WTC11 (cell line): ENCODE measurements around the gene ATXN7. TPM values are rescaled to one million over a fixed set of nuclear protein-coding genes. Genes with fewer than 3 reads are reported as not detected.

ENCODE experiments used
- ARID4B ChIP-seq: sonication (generic); formaldehyde crosslinking; IDR thresholded peaks from 2 replicates; pipeline ENCODE4 v1.8.0; 2023; ENCODE audit warnings: missing genetic modification reagents, mild to moderate bottlenecking, borderline replicate concordance
- ATF1 ChIP-seq: sonication (generic); formaldehyde crosslinking; IDR thresholded peaks from 2 replicates; pipeline ENCODE4 v1.8.1; 2023; ENCODE audit warnings: mild to moderate bottlenecking, moderate library complexity, missing genetic modification reagents
- GABPB1 ChIP-seq: sonication (generic); formaldehyde crosslinking; IDR thresholded peaks from 2 replicates; pipeline ENCODE4 v1.8.1; 2023; ENCODE audit warnings: mild to moderate bottlenecking, missing genetic modification reagents
- JAZF1 ChIP-seq: fragments of 250-450 bp; sonication (Bioruptor Pico); IDR thresholded peaks from 2 replicates; pipeline ENCODE4 v1.9.0; 2021; ENCODE audit warnings: moderate library complexity, mild to moderate bottlenecking, inconsistent platforms
- KAT7 ChIP-seq: sonication (generic); formaldehyde crosslinking; IDR thresholded peaks from 2 replicates; pipeline ENCODE4 v1.8.1; 2023; ENCODE audit warnings: missing genetic modification reagents, mild to moderate bottlenecking, borderline replicate concordance
- MYBL2 ChIP-seq: sonication (generic); formaldehyde crosslinking; IDR thresholded peaks from 2 replicates; pipeline ENCODE4 v1.8.1; 2023; ENCODE audit warnings: mild to moderate bottlenecking, moderate library complexity, missing genetic modification reagents
- NFATC4 ChIP-seq: fragments of 250-450 bp; sonication (Bioruptor Pico); IDR thresholded peaks from 2 replicates; pipeline ENCODE4 v1.9.0; 2021; ENCODE audit warnings: mild to moderate bottlenecking
- NFYB ChIP-seq: sonication (generic); formaldehyde crosslinking; conservative IDR thresholded peaks from 2 replicates; pipeline ENCODE4 v1.8.0; 2022; ENCODE audit warnings: low read depth, missing genetic modification reagents
- NR2C2 ChIP-seq: sonication (generic); formaldehyde crosslinking; IDR thresholded peaks from 2 replicates; pipeline ENCODE4 v1.8.0; 2022; ENCODE audit warnings: mild to moderate bottlenecking, missing genetic modification reagents
- PRRX2 ChIP-seq: fragments of 250-450 bp; sonication (Bioruptor Pico); IDR thresholded peaks from 2 replicates; pipeline ENCODE4 v1.8.0; 2021; ENCODE audit warnings: mild to moderate bottlenecking
- TEAD1 ChIP-seq: sonication (generic); formaldehyde crosslinking; IDR thresholded peaks from 2 replicates; pipeline ENCODE4 v1.8.0; 2022; ENCODE audit warnings: mild to moderate bottlenecking, missing genetic modification reagents
- TP53 ChIP-seq: sonication (generic); formaldehyde crosslinking; IDR thresholded peaks from 2 replicates; pipeline ENCODE4 v1.8.1; 2023; ENCODE audit warnings: mild to moderate bottlenecking, missing genetic modification reagents
- ZNF416 ChIP-seq: fragments of 250-450 bp; sonication (Bioruptor Pico); IDR thresholded peaks from 2 replicates; pipeline ENCODE4 v1.9.0; 2021; ENCODE audit warnings: mild to moderate bottlenecking, inconsistent platforms
- ZNF423 ChIP-seq: fragments of 250-450 bp; sonication (Bioruptor Pico); IDR thresholded peaks from 2 replicates; pipeline ENCODE4 v2.1.2; 2022; ENCODE audit warnings: mild to moderate bottlenecking, moderate library complexity
- total RNA-seq: library from RNA; stranded (reverse); gene quantifications from 3 replicates; pipeline ENCODE4 v1.2.3, GENCODE V29; 2021
- TF ChIP-seq, protein P1 (sequence below): fragments of 250-450 bp; sonication (Bioruptor Pico); IDR thresholded peaks from 2 replicates; pipeline ENCODE4 v1.9.0; 2021; ENCODE audit warnings: mild to moderate bottlenecking, borderline replicate concordance
- TF ChIP-seq, protein P2 (sequence below): sonication (generic); formaldehyde crosslinking; IDR thresholded peaks from 2 replicates; pipeline ENCODE4 v1.8.1; 2023; ENCODE audit warnings: mild to moderate bottlenecking, missing genetic modification reagents, moderate library complexity
- TF ChIP-seq, protein P3 (sequence below): sonication (generic); formaldehyde crosslinking; IDR thresholded peaks from 2 replicates; pipeline ENCODE4 v1.8.0; 2023; ENCODE audit warnings: mild to moderate bottlenecking, missing genetic modification reagents
- TF ChIP-seq, protein P4 (sequence below): sonication (generic); formaldehyde crosslinking; IDR thresholded peaks from 2 replicates; pipeline ENCODE4 v1.8.0; 2022; ENCODE audit warnings: mild to moderate bottlenecking, missing genetic modification reagents
- TF ChIP-seq, protein P5 (sequence below): sonication (generic); formaldehyde crosslinking; conservative IDR thresholded peaks from 2 replicates; pipeline ENCODE4 v1.8.1; 2022; ENCODE audit warnings: mild to moderate bottlenecking, missing genetic modification reagents
- TF ChIP-seq, protein P6 (sequence below): sonication (generic); formaldehyde crosslinking; IDR thresholded peaks from 2 replicates; pipeline ENCODE4 v1.8.0; 2022; ENCODE audit warnings: mild to moderate bottlenecking, missing genetic modification reagents
- TF ChIP-seq, protein P7 (sequence below): fragments of 250-450 bp; sonication (Bioruptor Pico); conservative IDR thresholded peaks from 2 replicates; pipeline ENCODE4 v1.9.0; 2021; ENCODE audit warnings: mild to moderate bottlenecking

The ATXN7 gene
- total RNA-seq, 1 experiment from 2014 or later = 11.7 TPM

GRCh38 chr3:64023187-64023860, 159.7 kb downstream of the ATXN7 start, which contains the start of gene PSMD6 (continued):
- TF ChIP-seq, protein P1, sequence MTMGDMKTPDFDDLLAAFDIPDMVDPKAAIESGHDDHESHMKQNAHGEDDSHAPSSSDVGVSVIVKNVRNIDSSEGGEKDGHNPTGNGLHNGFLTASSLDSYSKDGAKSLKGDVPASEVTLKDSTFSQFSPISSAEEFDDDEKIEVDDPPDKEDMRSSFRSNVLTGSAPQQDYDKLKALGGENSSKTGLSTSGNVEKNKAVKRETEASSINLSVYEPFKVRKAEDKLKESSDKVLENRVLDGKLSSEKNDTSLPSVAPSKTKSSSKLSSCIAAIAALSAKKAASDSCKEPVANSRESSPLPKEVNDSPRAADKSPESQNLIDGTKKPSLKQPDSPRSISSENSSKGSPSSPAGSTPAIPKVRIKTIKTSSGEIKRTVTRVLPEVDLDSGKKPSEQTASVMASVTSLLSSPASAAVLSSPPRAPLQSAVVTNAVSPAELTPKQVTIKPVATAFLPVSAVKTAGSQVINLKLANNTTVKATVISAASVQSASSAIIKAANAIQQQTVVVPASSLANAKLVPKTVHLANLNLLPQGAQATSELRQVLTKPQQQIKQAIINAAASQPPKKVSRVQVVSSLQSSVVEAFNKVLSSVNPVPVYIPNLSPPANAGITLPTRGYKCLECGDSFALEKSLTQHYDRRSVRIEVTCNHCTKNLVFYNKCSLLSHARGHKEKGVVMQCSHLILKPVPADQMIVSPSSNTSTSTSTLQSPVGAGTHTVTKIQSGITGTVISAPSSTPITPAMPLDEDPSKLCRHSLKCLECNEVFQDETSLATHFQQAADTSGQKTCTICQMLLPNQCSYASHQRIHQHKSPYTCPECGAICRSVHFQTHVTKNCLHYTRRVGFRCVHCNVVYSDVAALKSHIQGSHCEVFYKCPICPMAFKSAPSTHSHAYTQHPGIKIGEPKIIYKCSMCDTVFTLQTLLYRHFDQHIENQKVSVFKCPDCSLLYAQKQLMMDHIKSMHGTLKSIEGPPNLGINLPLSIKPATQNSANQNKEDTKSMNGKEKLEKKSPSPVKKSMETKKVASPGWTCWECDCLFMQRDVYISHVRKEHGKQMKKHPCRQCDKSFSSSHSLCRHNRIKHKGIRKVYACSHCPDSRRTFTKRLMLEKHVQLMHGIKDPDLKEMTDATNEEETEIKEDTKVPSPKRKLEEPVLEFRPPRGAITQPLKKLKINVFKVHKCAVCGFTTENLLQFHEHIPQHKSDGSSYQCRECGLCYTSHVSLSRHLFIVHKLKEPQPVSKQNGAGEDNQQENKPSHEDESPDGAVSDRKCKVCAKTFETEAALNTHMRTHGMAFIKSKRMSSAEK (CRISPR knock-in tag) = no peak
- TF ChIP-seq GABPB1 (CRISPR knock-in tag) (peak; percentile 92), NR2C2 (CRISPR knock-in tag) (no peak), KAT7 (CRISPR knock-in tag) (peak; percentile 90; the same call in 1 of the 2 replicates), ZNF416 (CRISPR knock-in tag) (no peak), TEAD1 (CRISPR knock-in tag) (peak; percentile 56), NFYB (CRISPR knock-in tag) (peak; percentile 27; the same call in 1 of the 2 replicates), NFATC4 (CRISPR knock-in tag) (no peak), JAZF1 (CRISPR knock-in tag) (no peak), MYBL2 (CRISPR knock-in tag) (peak; percentile 82; the same call in 1 of the 2 replicates), TP53 (CRISPR knock-in tag) (no peak; the same call in 1 of the 2 replicates), ARID4B (peak; percentile 63), ZNF423 (CRISPR knock-in tag) (peak; percentile 84), ATF1 (CRISPR knock-in tag) (0 out of 2 replicates have a peak, but pooled peaks have one; percentile 19), PRRX2 (CRISPR knock-in tag) (no peak)
- TF ChIP-seq, protein P2, sequence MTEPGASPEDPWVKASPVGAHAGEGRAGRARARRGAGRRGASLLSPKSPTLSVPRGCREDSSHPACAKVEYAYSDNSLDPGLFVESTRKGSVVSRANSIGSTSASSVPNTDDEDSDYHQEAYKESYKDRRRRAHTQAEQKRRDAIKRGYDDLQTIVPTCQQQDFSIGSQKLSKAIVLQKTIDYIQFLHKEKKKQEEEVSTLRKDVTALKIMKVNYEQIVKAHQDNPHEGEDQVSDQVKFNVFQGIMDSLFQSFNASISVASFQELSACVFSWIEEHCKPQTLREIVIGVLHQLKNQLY (CRISPR knock-in tag) = no peak
- TF ChIP-seq, protein P3, sequence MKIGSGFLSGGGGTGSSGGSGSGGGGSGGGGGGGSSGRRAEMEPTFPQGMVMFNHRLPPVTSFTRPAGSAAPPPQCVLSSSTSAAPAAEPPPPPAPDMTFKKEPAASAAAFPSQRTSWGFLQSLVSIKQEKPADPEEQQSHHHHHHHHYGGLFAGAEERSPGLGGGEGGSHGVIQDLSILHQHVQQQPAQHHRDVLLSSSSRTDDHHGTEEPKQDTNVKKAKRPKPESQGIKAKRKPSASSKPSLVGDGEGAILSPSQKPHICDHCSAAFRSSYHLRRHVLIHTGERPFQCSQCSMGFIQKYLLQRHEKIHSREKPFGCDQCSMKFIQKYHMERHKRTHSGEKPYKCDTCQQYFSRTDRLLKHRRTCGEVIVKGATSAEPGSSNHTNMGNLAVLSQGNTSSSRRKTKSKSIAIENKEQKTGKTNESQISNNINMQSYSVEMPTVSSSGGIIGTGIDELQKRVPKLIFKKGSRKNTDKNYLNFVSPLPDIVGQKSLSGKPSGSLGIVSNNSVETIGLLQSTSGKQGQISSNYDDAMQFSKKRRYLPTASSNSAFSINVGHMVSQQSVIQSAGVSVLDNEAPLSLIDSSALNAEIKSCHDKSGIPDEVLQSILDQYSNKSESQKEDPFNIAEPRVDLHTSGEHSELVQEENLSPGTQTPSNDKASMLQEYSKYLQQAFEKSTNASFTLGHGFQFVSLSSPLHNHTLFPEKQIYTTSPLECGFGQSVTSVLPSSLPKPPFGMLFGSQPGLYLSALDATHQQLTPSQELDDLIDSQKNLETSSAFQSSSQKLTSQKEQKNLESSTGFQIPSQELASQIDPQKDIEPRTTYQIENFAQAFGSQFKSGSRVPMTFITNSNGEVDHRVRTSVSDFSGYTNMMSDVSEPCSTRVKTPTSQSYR = no peak
- TF ChIP-seq, protein P4, sequence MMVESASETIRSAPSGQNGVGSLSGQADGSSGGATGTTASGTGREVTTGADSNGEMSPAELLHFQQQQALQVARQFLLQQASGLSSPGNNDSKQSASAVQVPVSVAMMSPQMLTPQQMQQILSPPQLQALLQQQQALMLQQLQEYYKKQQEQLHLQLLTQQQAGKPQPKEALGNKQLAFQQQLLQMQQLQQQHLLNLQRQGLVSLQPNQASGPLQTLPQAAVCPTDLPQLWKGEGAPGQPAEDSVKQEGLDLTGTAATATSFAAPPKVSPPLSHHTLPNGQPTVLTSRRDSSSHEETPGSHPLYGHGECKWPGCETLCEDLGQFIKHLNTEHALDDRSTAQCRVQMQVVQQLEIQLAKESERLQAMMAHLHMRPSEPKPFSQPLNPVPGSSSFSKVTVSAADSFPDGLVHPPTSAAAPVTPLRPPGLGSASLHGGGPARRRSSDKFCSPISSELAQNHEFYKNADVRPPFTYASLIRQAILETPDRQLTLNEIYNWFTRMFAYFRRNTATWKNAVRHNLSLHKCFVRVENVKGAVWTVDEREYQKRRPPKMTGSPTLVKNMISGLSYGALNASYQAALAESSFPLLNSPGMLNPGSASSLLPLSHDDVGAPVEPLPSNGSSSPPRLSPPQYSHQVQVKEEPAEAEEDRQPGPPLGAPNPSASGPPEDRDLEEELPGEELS (CRISPR knock-in tag) = peak; percentile 74; the same call in 1 of the 2 replicates
- TF ChIP-seq, protein P5, sequence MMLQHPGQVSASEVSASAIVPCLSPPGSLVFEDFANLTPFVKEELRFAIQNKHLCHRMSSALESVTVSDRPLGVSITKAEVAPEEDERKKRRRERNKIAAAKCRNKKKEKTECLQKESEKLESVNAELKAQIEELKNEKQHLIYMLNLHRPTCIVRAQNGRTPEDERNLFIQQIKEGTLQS (CRISPR knock-in tag) = no peak
- TF ChIP-seq, protein P6, sequence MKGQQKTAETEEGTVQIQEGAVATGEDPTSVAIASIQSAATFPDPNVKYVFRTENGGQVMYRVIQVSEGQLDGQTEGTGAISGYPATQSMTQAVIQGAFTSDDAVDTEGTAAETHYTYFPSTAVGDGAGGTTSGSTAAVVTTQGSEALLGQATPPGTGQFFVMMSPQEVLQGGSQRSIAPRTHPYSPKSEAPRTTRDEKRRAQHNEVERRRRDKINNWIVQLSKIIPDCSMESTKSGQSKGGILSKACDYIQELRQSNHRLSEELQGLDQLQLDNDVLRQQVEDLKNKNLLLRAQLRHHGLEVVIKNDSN (CRISPR knock-in tag) = peak; percentile 66; the same call in 1 of the 2 replicates
- TF ChIP-seq, protein P7, sequence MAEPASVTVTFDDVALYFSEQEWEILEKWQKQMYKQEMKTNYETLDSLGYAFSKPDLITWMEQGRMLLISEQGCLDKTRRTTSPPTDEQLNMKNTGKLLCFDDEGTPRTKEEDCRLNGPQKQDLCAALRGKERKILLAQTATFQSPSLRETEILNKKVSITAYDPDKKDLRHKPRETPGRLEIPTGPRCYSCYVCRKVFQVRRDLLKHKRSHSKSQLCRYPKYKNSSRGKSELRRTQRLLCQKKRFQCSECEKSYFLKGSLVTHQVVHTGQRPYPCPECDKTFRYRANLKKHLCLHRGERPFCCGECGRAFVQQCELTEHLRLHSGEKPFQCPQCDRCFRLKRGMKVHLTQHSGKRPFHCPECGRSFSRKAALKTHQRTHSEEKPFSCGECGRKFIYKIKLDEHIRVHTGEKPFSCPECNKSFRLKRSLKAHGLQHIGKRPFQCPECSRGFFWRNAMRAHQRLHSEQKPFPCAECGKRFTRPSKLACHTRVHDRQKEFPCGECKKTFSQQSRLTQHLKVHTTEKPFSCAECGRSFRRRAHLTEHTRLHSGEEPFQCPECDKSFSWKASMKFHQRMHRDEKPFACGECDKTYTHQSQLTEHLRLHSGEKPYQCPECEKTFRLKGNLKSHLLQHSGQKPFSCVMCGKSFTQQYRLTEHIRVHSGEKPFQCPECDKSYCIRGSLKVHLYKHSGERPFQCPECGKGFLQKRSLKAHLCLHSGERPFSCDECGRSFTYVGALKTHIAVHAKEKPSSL (CRISPR knock-in tag) = no peak
